Epidermal melanocyte (primary cell): ENCODE measurements around the gene LITAFD.
"Not testable (repeated sequence)": the region's sequence is repeated elsewhere in the genome, so short reads cannot be mapped to it uniquely, and the experiment has no call there.

Source experiments
- DNase-seq: peaks from one replicate; pipeline ENCODE4 v3.0.0; 2011; ENCODE audit warnings: low spot score; ENCODE audit not compliant: insufficient read length

LITAFD gene

GRCh38 chr16:8882041-8882617 lies at the start of gene LITAFD:
Gene LITAFD (plus strand): TSS chr16:8882351. CDS start chr16:8884356, 2,005 bp downstream.
- no peak for DNase-seq

DNA sequence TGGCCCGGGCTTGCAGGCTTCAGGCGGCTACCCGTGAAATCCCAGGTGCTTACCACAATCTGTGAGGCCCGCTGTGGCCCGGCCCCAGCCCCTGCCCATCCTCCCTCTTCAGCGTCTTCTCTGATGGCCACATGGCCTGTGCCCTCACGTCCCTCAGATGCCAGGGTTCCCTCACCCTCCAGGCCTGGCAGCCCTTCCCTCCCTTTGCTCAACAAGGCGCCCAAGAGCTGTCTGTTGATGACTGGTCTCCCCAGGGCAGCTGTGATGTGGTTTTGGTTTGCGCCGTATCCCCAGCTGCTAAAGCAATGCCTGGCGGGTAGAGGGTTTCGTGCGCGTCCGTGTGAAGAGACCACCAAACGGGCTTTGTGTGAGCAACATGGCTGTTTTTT lies 49.4 kb upstream of the LITAFD start:
- DNase-seq: no peak

- DNase-seq: not testable (repeated sequence)
These were observed 45.4 kb upstream of the LITAFD start for GRCh38 chr16:8836797-8837196.

- DNase-seq: not testable (repeated sequence)
These were observed 44.6 kb upstream of the LITAFD start for GRCh38 chr16:8837594-8837993.

DNA sequence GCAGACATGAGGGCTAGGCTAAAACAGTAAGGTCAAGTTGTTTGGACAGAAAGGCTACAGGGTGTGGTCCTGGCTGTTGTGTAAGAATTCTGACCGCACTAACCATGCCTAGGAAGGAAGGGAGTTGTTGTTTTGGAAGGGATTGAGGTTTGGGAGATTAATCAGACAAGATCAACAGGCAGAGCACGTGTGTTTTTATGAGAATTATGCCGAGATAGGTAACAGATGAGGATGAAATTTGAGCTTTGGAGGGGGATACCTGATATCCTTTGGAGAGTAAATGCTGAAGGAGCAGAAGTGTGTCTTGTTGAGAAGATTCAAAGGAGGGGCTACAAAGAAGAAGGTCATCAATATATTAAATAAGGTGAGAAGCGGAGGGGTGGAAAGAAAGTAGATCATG lies 40.1 kb upstream of the LITAFD start:
- not testable (repeated sequence) for DNase-seq

- not testable (repeated sequence) for DNase-seq
These were observed 38.9 kb upstream of the LITAFD start for GRCh38 chr16:8843296-8843695.

DNA sequence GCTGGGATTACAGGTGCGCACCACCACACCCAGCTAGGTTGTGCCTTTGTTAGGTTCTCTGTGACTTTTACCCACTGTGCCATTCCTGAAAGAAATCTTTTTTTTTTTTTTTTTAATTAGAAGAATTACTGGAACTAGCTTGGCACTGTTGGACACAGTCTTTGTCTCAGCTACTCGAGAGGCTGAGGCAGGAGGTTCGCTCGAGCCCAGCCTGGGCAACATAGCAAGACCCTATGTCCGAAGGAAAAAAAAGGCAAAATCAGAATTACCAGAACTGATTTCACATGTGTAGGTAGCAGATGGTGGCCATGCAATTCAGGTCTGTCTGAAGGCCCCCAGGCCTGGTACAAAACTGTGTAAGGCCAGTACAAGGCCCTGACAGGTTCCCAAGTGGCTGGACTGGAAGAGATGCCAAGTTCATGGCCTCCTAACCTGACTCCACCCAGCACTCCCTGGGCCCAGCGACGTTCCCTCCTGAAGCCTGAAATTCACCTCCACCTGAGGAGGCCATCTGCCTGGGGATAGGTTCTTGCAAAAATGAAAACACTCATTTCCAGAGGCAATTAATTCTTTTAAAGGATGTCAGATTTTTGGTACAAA lies 36.4 kb upstream of the LITAFD start:
- no peak for DNase-seq

GRCh38 chr16:8846401-8846932 lies 35.7 kb upstream of the LITAFD start:
- DNase-seq: no peak

GRCh38 chr16:8847145-8847544 lies 35.0 kb upstream of the LITAFD start:
- DNase-seq: no peak

GRCh38 chr16:8847623-8848022 lies 34.5 kb upstream of the LITAFD start:
- DNase-seq: no peak

DNA sequence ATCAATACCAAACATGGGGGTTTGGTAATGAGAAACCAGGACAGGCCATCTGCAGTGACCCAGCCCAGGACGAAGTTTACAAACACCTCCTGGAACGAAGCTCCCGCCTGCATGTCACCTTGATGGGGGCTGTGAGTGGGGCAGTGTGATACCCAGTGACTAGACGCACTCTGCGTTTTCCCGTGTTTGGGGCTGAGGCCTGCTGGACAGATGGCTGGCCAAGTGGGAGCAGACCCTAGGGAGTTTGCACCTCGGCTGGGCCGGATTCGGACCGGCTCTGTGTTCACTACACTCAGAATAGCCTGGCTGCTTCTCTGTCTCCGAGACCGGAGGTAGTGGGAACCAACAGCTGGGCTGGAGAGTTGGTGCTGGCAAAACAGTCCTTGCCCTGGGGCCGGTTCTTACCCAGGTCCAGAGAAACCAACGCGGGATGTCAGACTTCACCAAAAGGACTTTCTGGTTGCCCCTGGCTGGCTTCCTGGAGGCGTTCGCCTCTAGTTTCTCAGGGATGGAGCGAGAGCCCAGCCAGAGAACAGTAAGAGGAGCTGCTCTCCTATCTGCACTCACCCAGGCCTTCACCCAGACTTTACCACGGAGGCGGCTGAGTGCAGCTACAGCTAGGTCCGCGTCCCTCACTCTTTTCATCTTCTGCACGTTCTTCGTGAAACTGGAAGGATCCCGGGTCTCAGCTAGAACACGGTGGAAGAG lies 33.8 kb upstream of the LITAFD start:
- no peak for DNase-seq

GRCh38 chr16:8848939-8849391 lies 33.2 kb upstream of the LITAFD start:
- DNase-seq: no peak

GRCh38 chr16:8849411-8850011 lies 32.6 kb upstream of the LITAFD start:
- DNase-seq: no peak

DNA sequence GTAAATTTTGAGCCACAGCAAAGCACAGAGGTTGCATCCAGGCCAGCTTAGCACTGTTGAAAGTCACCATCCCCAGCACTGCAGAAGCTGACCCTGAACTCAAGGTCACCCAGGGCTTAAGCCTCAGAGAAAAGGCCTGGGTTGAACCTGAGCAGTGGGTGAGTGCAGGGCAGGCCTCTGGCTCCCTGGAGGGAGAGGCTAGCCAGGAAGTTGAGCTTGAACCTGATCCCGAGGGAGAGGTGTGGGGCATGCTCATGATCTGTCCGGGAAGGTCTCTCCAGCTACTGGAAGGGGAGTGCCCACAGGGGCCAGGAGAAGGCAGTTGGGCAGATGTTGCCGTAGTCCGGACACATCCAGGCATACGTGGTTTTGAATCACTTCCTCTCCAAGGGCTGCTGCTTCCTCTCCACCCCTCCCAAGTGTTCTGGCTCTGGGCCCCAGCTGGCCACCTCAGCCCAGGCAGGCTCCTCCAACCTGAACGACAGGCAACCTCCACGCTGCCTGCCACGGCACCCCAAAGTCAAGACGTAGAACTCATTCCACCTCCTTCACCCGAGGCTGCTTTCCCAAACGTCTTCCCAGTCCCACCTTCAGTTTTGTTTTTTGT lies 31.8 kb upstream of the LITAFD start:
- DNase-seq: no peak

- DNase-seq: no peak
These were observed 30.3 kb upstream of the LITAFD start for GRCh38 chr16:8851761-8852403.

DNA sequence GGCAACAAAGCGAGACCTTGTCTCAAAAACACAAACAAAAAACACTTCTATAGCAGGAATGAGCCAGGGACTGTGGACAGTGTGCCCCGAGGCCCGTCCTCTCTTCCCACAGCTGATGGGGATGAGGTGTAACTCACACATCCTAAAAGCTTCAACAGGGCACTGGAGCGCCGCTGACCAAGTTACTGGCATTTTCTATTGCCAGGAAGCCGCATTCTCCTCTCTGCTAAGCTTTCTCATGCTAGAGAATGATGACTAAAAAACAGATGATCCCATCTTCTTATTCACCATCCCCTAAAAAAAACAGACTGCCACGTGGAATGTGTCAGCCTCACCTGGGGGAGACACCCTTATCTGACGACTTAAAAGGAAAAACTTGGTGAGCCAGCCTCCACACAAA lies 29.6 kb upstream of the LITAFD start:
- no peak for DNase-seq

DNA sequence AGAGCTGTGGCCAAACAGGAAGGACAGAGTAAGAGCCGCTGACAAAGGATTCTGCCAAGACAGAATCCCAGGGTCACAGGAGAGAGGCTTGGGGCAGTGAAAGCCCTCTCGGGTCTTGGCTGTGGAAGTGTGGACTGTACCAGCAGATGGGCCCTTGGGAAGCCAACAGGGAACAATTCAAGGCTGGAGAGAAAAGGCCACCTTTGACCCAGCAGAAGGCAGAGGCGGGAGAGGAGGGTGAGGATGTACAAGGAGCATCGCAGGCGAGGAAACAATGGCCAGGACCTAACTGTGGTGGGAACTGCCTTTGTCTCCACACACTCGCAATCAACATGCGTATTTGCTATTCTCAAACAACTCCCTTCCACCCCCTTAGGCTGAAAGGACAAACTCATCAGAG lies 29.0 kb upstream of the LITAFD start:
- DNase-seq: no peak

- no peak for DNase-seq
These were observed 28.5 kb upstream of the LITAFD start for GRCh38 chr16:8853611-8854010.

DNA sequence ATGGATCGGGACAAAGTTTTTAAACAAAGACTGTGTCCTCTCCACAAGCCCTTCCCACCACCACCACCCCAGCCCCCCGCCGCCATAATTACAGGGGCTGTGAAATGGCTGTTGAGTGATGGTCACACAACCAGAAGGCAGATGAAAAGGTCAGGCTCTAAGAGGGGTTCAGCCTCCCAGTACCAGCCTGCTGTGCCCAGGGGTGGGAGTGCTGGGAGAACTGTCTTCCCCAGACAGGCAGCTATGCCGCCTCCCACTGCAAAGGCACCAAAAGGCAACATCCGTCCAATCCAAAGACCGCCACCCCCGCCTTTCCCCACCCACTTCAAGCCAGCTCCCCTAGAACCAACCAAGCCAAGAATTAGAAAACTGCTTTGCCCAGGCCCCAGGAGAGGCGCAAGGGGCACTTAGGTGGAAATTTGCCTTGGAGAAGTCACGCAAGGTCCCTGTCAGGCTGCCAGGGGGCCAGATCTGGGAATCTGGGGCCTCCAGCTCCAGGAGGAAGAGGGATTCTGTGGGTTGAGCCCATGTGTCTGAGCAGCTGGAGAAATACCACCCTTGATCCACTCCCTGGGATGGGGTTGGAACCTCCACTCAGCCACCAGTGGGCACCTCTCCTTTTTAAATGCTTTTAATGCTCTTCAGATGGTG lies 27.7 kb upstream of the LITAFD start:
- DNase-seq: no peak

DNA sequence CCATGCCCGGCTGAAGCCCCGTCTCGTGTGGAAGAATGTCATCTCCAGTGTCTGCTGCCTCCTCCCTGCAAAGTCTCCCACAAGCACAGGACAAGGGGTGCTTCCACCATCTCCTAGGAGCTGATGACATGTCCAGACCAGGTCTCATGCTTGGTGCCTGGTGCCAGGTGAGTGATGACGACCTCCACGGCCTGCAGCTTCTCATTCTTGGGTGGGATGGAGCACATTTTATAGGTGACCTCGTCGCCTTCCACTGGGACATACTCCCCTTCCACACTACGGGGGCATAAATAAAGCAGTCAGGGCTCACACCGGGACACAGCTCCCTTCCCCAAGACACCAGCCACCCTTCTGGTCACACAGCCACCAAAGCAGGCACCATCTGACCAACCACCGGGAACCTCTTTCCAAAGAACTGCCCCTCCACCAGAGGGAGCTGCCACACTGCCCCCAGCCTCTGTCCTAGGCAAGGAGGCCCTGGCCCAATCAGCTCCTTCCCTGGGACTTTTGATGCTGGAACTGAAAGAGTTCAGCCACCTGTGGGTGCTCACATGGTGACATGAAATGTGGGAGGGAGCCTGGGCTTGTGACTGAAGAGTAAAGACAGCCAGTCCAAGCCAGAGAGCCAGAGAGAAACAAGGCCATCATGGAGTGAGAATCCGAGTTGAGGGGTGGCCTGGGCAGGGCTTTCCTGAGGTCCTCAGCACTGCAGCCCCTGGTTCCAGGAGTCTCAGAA lies 26.9 kb upstream of the LITAFD start:
- DNase-seq: no peak
